GM19043 (cell line): Measurements from ENCODE around the gene TPGS2.

Experiments used
- ATAC-seq: cut with Tn5 transposase; IDR thresholded peaks from one replicate; pipeline ENCODE4 v1.9.1; 2021; ENCODE audit warnings: low read depth; ENCODE audit not compliant: unreplicated experiment

TPGS2 gene

GRCh38 chr18:36745219-36745975, 83.4 kb downstream of the TPGS2 start:
- no peak for ATAC-seq

DNA sequence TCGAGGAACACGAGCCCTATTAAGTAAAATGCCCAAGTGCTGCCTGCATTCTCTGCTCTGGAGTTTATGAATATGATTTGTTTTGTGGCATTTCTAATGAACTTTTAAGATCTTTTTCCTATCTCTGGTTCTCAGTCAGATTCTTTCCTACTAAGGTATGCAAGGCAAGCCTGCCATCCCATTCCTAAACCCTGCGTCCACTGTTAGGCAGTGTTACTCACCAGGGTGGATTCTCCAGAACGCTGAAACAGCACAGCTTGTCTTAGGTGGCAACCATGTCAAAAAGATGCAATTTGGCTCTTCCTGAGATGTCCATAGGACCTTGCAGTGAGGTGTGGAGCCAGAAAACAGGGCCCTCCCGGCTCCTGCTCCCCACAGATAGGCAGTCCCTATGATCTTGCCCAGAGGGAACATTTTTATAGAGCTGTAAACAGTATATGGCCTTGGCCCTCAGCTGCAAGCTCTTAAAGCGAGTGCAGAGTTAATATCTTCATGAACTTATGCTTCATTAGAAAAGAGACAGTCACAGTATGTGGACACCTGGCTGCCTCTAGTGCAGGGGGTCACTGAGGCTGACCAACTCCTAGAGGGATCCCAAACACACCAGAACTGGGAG, 84.4 kb downstream of the TPGS2 start:
- no peak for ATAC-seq
